Left cardiac atrium (tissue), 4 donors: ENCODE measurements around the gene NAT8L. TPM values are rescaled to one million over a fixed set of nuclear protein-coding genes. Genes with fewer than 3 reads are reported as not detected.
A peak's percentile ranks its signal among the peaks of the same experiment; 100 is the strongest.
"Not testable (repeated sequence)": the region's sequence is repeated elsewhere in the genome, so short reads cannot be mapped to it uniquely, and the experiment has no call there.

Source experiments
- ATAC-seq, 2 donors: fragments of 200-7000 bp; cut with Tn5 transposase; one replicate each; pipeline ENCODE4 v1.9.1; 2020; ENCODE audit warnings: mild to moderate bottlenecking in 2 of 2, moderate library complexity in 2 of 2
- DNase-seq: peaks from one replicate; pipeline ENCODE4 v3.0.0-alpha.2; 2020
- intact Hi-C, 2 donors: fragments of 100-400 bp; cut with DNase I; formaldehyde crosslinking; loops; one replicate each; pipeline versions ENCODE4 v1.14.1 to v1.15.1; 2022 to 2023
- long read RNA-seq: library from polyadenylated mRNA; unstranded; transcript quantifications from one replicate; pipeline ENCODE4 v2.0.0, GENCODE V29; 2021
- total RNA-seq, 2 donors: library from RNA; stranded (reverse); fragmentation: NEBNext Ultra II Directional; extraction: Animal tissue kit (Norgen Biotek cat#: 25700); gene quantifications; one replicate each; pipeline ENCODE4 v1.2.1, GENCODE V29; 2021
- donor health status: DM: no; HTN: yes; CAD: no.
- donor health status: DM: no; HTN: yes; CAD: no; lungs with severe emphysema.
- donor health status: DM: yes; HTN: yes; CAD: no.
- donor health status: Dilated cardiomyopathy.

The NAT8L gene
- 10 to 100 TPM in 1 of 2 donors, 1 to 10 TPM in 1; 8.8 to 12.5 TPM for total RNA-seq
- long read RNA-seq, partial matches to known transcripts = 0 of 8 reads
- long read RNA-seq, other reads (novel, unspliced or antisense) = 8 of 8 reads

GRCh38 chr4:2059046-2059725 is at the start of gene NAT8L:
TSS of gene NAT8L (plus strand) at chr4:2059327. CDS start at chr4:2059512, 185 bp downstream.
- ATAC-seq (peak; percentile 24 to 38), DNase-seq (no peak)
- intact Hi-C loops = no loop called here

- intact Hi-C loops = no loop called here
- DNase-seq = peak; percentile 66
- peak; percentile 58 to 62 for ATAC-seq
These were observed 49.4 kb upstream of the NAT8L start for GRCh38 chr4:2009651-2010233.

DNA sequence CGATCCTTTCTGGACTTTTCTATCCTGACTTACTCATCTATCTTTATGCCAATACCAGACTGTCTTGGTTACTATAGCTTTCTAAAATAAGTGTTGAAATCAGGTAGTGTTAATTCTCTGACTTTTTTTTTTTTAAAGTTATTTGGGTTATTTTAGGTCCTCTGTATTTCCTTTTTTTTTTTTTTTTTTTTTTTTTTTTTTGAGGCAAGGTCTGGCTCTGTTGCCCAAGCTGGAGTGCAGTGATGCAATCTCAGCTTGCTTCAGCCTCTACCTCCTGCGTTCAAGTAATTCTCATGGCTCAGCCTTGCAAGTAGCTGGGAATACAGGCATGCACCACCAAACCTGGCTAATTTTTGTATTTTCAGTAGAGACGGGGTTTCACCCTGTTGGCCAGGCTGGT is 47.5 kb upstream of the NAT8L start:
- no peak for DNase-seq

DNA sequence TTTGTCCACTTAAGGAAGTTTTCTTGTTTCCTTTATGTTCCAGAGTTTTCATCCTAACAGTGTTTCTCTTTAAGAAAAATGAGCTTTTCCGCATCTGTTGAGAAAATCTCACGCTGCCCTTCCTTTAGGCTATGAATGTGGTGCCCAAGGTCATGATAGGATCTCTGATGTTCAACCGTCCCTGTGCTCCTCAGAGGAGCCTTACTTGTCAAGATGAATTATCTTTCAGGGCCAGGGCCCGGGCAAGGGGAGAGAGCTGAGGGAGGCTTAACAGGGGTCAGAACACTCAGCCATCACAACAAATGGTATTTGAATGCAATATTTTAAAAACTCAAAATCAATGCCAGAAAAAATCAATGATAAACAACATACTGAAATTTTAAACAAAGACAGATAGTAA is 44.1 kb upstream of the NAT8L start:
- DNase-seq = no peak
- ATAC-seq = no peak
- intact Hi-C loops = no loop called here

More for the DNA sequence above, 47.5 kb upstream of the NAT8L start:
- intact Hi-C loops = no loop called here
- ATAC-seq = no peak

DNA sequence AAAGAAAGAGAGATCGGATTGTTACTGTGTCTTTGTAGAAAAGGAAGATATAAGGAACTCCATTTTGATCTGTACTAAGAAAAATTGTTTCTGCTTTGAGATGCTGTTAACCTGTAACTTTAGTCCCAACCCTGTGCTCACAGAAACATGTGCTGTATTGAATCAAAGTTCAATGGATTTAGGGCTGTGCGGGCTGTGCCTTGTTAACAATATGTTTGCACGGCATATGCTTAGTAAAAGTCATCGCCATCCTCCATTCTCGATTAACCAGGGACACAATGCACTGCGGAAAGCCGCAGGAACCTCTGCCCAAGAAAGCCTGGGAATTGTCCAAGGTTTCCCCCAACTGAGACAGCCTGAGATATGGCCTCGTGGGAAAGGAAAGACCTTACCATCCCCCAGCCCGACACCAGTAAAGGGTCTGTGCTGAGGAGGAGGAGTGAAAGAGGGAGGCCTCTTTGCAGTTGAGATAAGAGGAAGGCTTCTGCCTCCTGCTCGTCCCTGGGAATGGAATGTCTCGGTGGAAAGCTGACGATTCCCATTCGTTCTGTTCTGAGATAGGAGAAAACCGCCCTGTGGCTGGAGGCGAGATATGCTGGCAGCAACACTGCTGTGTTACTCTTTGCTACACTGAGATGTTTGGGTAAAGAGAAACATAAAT is 37.6 kb upstream of the NAT8L start:
- intact Hi-C loops, ATAC-seq: not testable (repeated sequence)
- peak; percentile 24 for DNase-seq

GRCh38 chr4:2024683-2025082 is 34.4 kb upstream of the NAT8L start:
- ATAC-seq = no peak
- intact Hi-C loops = no loop called here
- no peak for DNase-seq

- intact Hi-C loops = no loop called here
- ATAC-seq (no peak), DNase-seq (no peak)
These were observed 33.3 kb upstream of the NAT8L start for GRCh38 chr4:2025817-2026216.

- ATAC-seq, DNase-seq, intact Hi-C loops: not testable (repeated sequence)
These were observed 32.0 kb upstream of the NAT8L start for GRCh38 chr4:2027120-2027519.

GRCh38 chr4:2031161-2031560 is 28.0 kb upstream of the NAT8L start:
- ATAC-seq, DNase-seq, intact Hi-C loops: not testable (repeated sequence)

DNA sequence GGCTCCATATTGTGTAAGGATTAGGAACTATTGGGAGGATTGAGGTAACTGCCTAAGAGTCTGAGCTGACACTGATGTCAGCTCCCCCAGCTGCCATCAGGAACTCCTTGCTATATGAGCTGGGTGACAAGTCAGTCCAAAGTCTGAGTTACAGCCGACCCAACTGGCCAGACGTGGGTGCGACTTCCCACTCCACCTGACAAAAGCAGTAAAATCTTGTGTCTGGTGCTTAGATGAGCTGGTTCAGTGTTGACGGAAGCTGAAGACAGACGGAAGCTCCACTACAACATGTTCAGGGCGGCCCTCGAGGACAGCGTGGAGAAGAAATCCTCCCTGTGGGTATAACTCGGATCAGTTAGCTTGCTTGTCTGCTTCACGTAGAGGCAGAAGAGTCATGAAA is 22.8 kb upstream of the NAT8L start:
- no peak for DNase-seq
- intact Hi-C loops = no loop called here
- no peak for ATAC-seq

DNA sequence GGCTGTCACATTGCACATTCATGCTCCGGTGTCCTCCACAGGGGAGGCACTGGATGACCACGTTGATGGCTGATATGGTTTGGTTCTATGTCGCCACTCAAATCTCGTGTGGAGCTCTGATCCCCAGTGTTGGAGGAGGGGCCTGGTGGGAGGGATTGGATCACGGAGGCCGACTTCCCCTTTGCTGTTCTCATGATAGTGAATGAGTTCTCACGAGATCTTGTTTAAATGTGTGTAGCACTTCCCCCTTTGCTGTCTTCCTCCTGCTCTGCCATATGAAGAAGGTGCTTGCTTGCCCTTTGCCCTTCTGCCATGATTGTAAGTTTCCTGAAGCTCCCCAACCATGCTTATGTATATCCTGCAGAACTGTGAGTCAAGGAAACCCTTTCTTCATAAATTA is 22.3 kb upstream of the NAT8L start:
- intact Hi-C loops = no loop called here
- no peak for ATAC-seq

GRCh38 chr4:2040391-2041238 is 18.5 kb upstream of the NAT8L start:
- ATAC-seq (peak; percentile 9 to 11), DNase-seq (no peak)
- intact Hi-C loops = no loop called here

More for the DNA sequence above, 22.3 kb upstream of the NAT8L start:
- no peak for DNase-seq

- intact Hi-C loops = no loop called here
- DNase-seq = peak; percentile 90
- peak; percentile 74 to 83 for ATAC-seq
These were observed 17.6 kb upstream of the NAT8L start for GRCh38 chr4:2041239-2042130.

DNA sequence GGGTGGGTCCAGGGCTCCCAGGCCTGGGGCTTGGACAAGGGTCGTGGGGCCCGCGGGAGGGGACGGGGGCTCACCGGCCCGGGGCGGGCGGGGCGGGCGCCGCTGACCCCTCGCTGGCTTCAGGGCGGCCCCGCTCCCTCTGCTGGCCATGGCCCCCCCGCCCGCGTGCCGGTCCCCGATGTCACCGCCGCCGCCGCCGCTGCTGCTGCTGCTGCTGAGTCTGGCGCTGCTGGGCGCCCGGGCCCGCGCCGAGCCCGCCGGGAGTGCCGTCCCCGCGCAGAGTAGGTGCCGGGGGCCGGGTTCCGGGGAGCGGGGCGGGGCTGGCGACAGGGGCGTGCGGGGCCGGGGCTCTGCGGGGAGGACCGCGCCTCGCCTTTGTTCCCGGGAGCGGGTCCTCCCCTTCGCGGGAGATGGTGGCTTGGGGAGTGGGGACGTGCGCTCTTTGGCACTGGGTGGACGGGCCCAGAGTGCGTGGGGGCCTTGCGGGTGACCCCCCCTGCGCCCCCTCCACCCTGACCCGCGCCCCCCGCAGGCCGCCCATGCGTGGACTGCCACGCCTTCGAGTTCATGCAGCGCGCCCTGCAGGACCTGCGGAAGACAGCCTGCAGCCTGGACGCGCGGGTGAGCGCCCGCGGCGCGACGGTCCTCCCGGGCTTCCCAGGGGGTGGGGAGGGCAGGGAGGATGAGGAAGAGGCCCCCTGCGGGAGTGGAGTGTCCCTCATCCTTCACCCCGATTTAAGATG is 16.8 kb upstream of the NAT8L start:
- ATAC-seq (peak; percentile 39 to 46), DNase-seq (no peak)
- intact Hi-C loops = no loop called here

DNA sequence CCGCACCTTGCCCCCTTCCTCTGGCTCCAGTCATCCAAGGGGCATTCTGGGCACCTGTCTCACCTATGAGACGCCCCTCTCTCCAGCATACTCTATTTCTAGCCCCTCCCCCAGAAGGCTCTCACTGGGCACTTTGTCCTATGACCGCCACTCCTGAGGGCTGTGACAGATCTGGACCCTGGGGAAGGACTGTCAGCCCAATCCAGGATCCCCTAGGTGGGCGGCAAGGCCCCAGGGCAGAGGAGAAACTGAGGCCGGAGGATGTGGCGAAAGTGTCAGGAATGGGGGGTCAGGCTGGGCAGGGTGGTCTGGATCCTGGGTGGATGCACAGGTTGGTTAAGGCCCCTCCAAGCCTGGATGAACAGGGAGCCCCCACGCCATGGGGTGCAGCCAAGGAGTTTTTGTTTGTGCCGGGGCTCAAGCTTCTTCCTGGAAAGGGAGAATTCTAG is 16.2 kb upstream of the NAT8L start:
- ATAC-seq = no peak
- intact Hi-C loops = no loop called here
- no peak for DNase-seq

DNA sequence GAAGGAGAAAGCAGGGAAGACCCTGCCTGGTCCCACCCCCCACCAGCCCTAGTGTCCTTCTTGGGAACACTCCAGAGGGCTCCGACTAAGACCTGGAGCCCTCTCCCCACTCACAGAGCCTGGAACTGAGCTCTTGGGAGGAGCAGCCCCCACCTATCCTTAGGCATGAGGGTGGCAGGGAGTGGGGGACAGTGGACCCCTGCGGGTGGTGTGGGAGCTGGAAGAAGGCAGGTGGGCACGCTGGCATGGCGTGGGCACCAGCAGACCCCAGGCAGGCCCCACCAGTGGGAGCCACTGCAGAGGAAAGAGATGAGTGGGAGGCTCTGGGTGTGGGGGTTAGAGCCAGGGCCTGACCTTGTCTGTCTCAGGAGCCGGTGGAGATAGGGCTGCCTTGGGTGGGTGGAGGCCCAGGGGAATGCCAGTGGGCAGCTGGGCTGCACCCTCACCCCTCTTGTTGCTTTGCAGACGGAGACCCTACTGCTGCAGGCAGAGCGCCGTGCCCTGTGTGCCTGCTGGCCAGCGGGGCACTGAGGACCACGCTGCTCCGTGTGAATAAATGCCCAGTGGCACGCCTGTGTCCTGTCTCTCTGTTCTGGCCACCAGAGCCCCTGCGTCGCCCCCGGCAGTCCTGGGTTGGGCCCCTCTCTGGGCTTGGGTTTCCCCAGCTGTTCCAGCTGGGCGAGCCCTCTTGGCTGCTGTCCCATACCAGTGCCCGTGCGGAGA is 15.6 kb upstream of the NAT8L start:
- no peak for ATAC-seq
- DNase-seq = no peak
- intact Hi-C loops = no loop called here

- ATAC-seq (no peak), DNase-seq (no peak)
- intact Hi-C loops = no loop called here
These were observed 15.0 kb upstream of the NAT8L start for GRCh38 chr4:2044119-2044485.
